ENCODE measurements around the gene RBSN. TPM values are rescaled to one million over a fixed set of nuclear protein-coding genes. Genes with fewer than 3 reads are reported as not detected.

RBSN gene
- total and polyA plus RNA-seq, 2 experiments from 2014 or later = 10.6 to 26.5 TPM

- Histone ChIP-seq H4K20me1 (replicated peaks; ENCODE audit: insufficient read depth) (peaks cover 12% of the 10 kb centered on the region), H2AFZ (no peak overlapping the region), H3K36me3 (ENCODE audit: insufficient read depth) (peaks cover 65% of the 10 kb centered on the region), H3F3A (replicated peaks; ENCODE audit: low read depth) (no peaks in the 10 kb centered on the region), H3K4me3 (no peak overlapping the region), H3K4me1 (ENCODE audit: insufficient read depth) (peaks cover 7% of the 10 kb centered on the region), H3K79me2 (replicated peaks; ENCODE audit: insufficient read depth) (no peaks in the 10 kb centered on the region), H3K4me2 (no peak overlapping the region), H3K27me3 (ENCODE audit: insufficient read depth) (no peaks in the 10 kb centered on the region), H3K27ac (ENCODE audit: low read depth) (no peak overlapping the region), H3K9me2 (ENCODE audit: insufficient read depth) (no peaks in the 10 kb centered on the region)
- TF ChIP-seq POLR2AphosphoS5 (IDR thresholded peaks at IDR 0.05; ENCODE audit: low read depth) (no peak), EZH2phosphoT487 (IDR thresholded peaks at IDR 0.05; ENCODE audit: unreplicated experiment) (no peak), ZNF462 (CRISPR knock-in tag; IDR thresholded peaks at IDR 0.05) (no peak), STAT1 (IDR thresholded peaks at IDR 0.05; ENCODE audit: unreplicated experiment) (no peak)
- Mint-ChIP-seq H3K36me3 (ENCODE audit: low read depth) (peaks cover 79% of the 10 kb centered on the region), H3K4me3 (no peak overlapping the region), H3K27me3 (ENCODE audit: insufficient read depth, low read depth, poor library complexity) (peaks cover 6% of the 10 kb centered on the region), H3K27ac (no peak overlapping the region), H3K9me3 (no peaks in the 10 kb centered on the region), H3K4me1 (peaks cover 15% of the 10 kb centered on the region)
- ATAC-seq (no peak), DNase-seq (ENCODE audit: low spot score) (no peak)
These were observed 75.7 kb downstream of the RBSN start for GRCh38 chr3:15023249-15023648.

Other genes starting within 250 kb of the RBSN start
- 57.2 and 58.2 TPM in 2 replicates for gene NR2C2, start 151.6 kb downstream of the RBSN start, total RNA-seq (2014; rRNA removed; shearing (Covaris generic))
- 11.4 and 12.0 TPM in 2 replicates for gene NR2C2, start 151.6 kb downstream of the RBSN start, polyA plus RNA-seq (2016; fragmentation: Nextera tagmentation; extraction: Ambion mirVana)
- 41.0 and 47.9 TPM in 2 replicates for gene MRPS25, start 33.8 kb downstream of the RBSN start, total RNA-seq (2014; rRNA removed; shearing (Covaris generic))
- gene MRPS25, start 33.8 kb downstream of the RBSN start, polyA plus RNA-seq (2016; fragmentation: Nextera tagmentation; extraction: Ambion mirVana) = 61.1 and 75.0 TPM in 2 replicates
- gene CAPN7, start 107.1 kb upstream of the RBSN start, total RNA-seq (2014; rRNA removed; shearing (Covaris generic)) = 18.1 and 21.7 TPM in 2 replicates
- gene CAPN7, start 107.1 kb upstream of the RBSN start, polyA plus RNA-seq (2016; fragmentation: Nextera tagmentation; extraction: Ambion mirVana) = 9.9 and 10.5 TPM in 2 replicates
- gene SH3BP5, start 233.4 kb upstream of the RBSN start, total RNA-seq (2014; rRNA removed; shearing (Covaris generic)) = 8.3 and 9.1 TPM in 2 replicates
- gene SH3BP5, start 233.4 kb upstream of the RBSN start, polyA plus RNA-seq (2016; fragmentation: Nextera tagmentation; extraction: Ambion mirVana) = 5.8 and 5.9 TPM in 2 replicates

Measured in GM23338 (cell line).